Hepatocyte (in vitro differentiated cells): Measurements from ENCODE around the gene SMC5. TPM values are rescaled to one million over a fixed set of nuclear protein-coding genes. Genes with fewer than 3 reads are reported as not detected.
A peak's percentile ranks its signal among the peaks of the same experiment; 100 is the strongest.
"Not testable (repeated sequence)": the region's sequence is repeated elsewhere in the genome, so short reads cannot be mapped to it uniquely, and the experiment has no call there.

Experiments
- DNase-seq: peaks from one replicate; pipeline ENCODE4 v3.0.0-alpha.2; 2016; ENCODE audit warnings: low spot score
- H2AFZ ChIP-seq: fragments of 200-600 bp; sonication (generic); 2 replicates; pipeline ENCODE4 v1.6.0; 2016; ENCODE audit warnings: antibody characterized with exemption, mild to moderate bottlenecking
- H3K27ac ChIP-seq: fragments of 200-600 bp; sonication (generic); 2 replicates; pipeline ENCODE4 v1.5.1; 2016; ENCODE audit warnings: mild to moderate bottlenecking
- H3K27me3 ChIP-seq: fragments of 200-600 bp; sonication (generic); 2 replicates; pipeline ENCODE4 v1.6.1; 2016
- H3K36me3 ChIP-seq: fragments of 200-600 bp; sonication (generic); replicated peaks from 2 replicates; pipeline ENCODE4 v1.5.1; 2016; ENCODE audit warnings: low read depth; ENCODE audit not compliant: insufficient read depth
- H3K4me1 ChIP-seq: fragments of 200-600 bp; sonication (generic); 2 replicates; pipeline ENCODE4 v1.5.1; 2016; ENCODE audit warnings: mild to moderate bottlenecking, moderate library complexity; ENCODE audit not compliant: insufficient read depth
- H3K4me2 ChIP-seq: fragments of 200-600 bp; sonication (generic); 2 replicates; pipeline ENCODE4 v1.6.0; 2016
- H3K4me3 ChIP-seq: fragments of 200-600 bp; sonication (generic); 2 replicates; pipeline ENCODE4 v1.5.1; 2016; ENCODE audit warnings: mild to moderate bottlenecking
- H3K79me2 ChIP-seq: fragments of 200-600 bp; sonication (generic); 2 replicates; pipeline ENCODE4 v1.6.0; 2017; ENCODE audit warnings: mild to moderate bottlenecking
- H3K9me2 ChIP-seq: fragments of 200-600 bp; sonication (generic); replicated peaks from 2 replicates; pipeline ENCODE4 v1.6.0; 2017; ENCODE audit warnings: mild to moderate bottlenecking; ENCODE audit not compliant: insufficient read depth
- H3K9me3 ChIP-seq: fragments of 200-600 bp; sonication (generic); 2 replicates; pipeline ENCODE4 v1.5.1; 2016; ENCODE audit warnings: low read depth, mild to moderate bottlenecking
- H4K20me1 ChIP-seq: fragments of 200-600 bp; sonication (generic); 2 replicates; pipeline ENCODE4 v1.6.0; 2016; ENCODE audit warnings: mild to moderate bottlenecking; ENCODE audit not compliant: insufficient read depth, poor library complexity, severe bottlenecking
- EZH2 ChIP-seq: fragments of 200-600 bp; sonication (generic); IDR thresholded peaks from 2 replicates; pipeline ENCODE4 v1.6.1; 2016; ENCODE audit warnings: antibody characterized with exemption, mild to moderate bottlenecking, borderline replicate concordance
- EZH2phosphoT487 ChIP-seq: fragments of 200-600 bp; sonication (generic); IDR thresholded peaks from one replicate; pipeline ENCODE4 v1.6.1; 2018; ENCODE audit warnings: antibody characterized with exemption, mild to moderate bottlenecking, low read depth, moderate library complexity; ENCODE audit not compliant: unreplicated experiment, severe bottlenecking
- WGBS: methylation state at CpG from one replicate; pipeline ENCODE4 v1.1.6; 2016; ENCODE audit warnings: low lambda C conversion rate; ENCODE audit errors: missing lambda C conversion rate; 5-methylcytosine and 5-hydroxymethylcytosine counted together
- polyA plus RNA-seq: library from polyadenylated mRNA; unstranded; fragments of >200 nt; fragmentation: Nextera tagmentation; extraction: Ambion mirVana; gene quantifications from 2 replicates; pipeline ENCODE4 v1.2.1, GENCODE V29; 2016
- total RNA-seq: library from RNA; depleted of rRNA; stranded (reverse); fragments of >200 nt; gene quantifications from 2 replicates; pipeline ENCODE4 v1.2.3, GENCODE V29; 2014
- TF ChIP-seq, protein P1 (sequence below): fragments of 200-600 bp; sonication (generic); IDR thresholded peaks from 2 replicates; pipeline ENCODE4 v1.5.1; 2016; ENCODE audit warnings: antibody characterized with exemption, mild to moderate bottlenecking; ENCODE audit not compliant: poor library complexity

SMC5 gene
- total and polyA plus RNA-seq, 2 experiments from 2014 or later = 14.9 to 30.7 TPM

DNA sequence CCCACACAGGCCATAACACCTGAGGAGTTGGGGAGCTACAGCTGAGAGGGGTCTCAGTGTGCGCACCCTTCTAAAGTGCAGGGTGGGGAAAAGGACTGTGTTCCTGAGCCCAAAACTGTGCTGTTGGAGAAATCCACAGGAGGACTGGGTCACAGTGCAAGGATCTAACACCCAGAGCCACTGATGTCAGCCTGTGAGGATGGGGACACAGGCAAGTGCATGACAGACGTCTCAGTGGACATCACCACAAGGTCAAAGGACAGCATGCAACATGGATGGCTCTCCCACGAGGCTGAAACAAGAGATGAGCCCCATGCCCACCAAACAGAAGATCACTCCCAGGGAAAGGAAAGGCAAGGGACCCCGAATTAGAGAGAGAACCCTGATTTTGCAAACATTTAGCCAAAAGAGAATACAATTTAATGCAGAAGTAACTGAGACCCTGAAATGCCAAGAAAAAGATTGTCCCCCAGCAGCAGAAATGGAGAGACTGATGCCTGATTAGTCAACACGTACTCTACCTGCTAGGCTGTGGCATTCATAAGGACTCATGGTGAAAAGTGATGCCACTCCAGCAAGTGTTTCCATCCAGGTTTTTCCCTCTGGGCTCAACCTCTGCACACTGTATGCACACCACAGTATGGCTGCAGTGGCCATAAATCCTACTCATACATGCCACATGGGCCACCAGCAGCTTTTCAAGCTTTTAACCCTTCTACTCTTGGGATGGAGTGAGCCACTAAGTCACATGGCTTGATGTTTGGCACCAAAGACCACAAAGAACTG lies 141.5 kb downstream of the SMC5 start:
- Histone ChIP-seq H3K4me1 (peaks cover 8% of the 10 kb centered on the region), H3K4me2 (no peak overlapping the region), H3K9me3 (no peaks in the 10 kb centered on the region), H3K36me3 (no peaks in the 10 kb centered on the region), H3K27ac (no peak overlapping the region), H4K20me1 (peaks cover 69% of the 10 kb centered on the region), H2AFZ (no peak overlapping the region), H3K27me3 (no peaks in the 10 kb centered on the region), H3K79me2 (peaks cover 94% of the 10 kb centered on the region), H3K4me3 (no peak overlapping the region), H3K9me2 (no peaks in the 10 kb centered on the region)
- no peak for DNase-seq
- TF ChIP-seq EZH2 (no peak), EZH2phosphoT487 (no peak)
- TF ChIP-seq, protein P1, sequence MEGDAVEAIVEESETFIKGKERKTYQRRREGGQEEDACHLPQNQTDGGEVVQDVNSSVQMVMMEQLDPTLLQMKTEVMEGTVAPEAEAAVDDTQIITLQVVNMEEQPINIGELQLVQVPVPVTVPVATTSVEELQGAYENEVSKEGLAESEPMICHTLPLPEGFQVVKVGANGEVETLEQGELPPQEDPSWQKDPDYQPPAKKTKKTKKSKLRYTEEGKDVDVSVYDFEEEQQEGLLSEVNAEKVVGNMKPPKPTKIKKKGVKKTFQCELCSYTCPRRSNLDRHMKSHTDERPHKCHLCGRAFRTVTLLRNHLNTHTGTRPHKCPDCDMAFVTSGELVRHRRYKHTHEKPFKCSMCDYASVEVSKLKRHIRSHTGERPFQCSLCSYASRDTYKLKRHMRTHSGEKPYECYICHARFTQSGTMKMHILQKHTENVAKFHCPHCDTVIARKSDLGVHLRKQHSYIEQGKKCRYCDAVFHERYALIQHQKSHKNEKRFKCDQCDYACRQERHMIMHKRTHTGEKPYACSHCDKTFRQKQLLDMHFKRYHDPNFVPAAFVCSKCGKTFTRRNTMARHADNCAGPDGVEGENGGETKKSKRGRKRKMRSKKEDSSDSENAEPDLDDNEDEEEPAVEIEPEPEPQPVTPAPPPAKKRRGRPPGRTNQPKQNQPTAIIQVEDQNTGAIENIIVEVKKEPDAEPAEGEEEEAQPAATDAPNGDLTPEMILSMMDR = no peak
- 88% methylated on average over 5 of the region's 5 CpGs for WGBS

DNA sequence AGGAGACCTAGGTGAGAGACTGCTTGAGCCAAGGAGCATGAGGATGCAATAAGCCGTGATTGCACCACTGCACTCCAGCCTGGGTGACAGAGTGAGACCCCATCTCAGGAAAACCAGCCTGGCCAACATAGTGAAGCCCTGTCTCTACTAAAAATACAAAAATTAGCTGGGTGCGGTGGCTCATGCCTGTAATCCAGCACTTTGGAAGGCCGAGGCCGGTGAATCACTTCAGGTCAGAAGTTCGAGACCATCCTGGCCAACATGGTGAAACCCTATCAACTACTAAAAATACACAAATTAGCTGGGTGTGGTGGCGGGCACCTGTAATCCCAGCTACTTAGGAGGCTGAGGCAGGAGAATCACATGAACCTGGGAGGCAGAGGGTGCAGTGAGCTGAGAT lies 142.5 kb downstream of the SMC5 start:
- not testable (repeated sequence) for H3K9me2 ChIP-seq, H3K36me3 ChIP-seq, H3K9me3 ChIP-seq, H3K4me1 ChIP-seq, H3K27me3 ChIP-seq, H3K4me2 ChIP-seq, H3K27ac ChIP-seq, DNase-seq, H3K4me3 ChIP-seq, H2AFZ ChIP-seq
- Histone ChIP-seq H3K79me2 (peaks cover 95% of the 10 kb centered on the region), H4K20me1 (peaks cover 67% of the 10 kb centered on the region)
- 97% methylated on average over 6 of the region's 6 CpGs for WGBS

DNA sequence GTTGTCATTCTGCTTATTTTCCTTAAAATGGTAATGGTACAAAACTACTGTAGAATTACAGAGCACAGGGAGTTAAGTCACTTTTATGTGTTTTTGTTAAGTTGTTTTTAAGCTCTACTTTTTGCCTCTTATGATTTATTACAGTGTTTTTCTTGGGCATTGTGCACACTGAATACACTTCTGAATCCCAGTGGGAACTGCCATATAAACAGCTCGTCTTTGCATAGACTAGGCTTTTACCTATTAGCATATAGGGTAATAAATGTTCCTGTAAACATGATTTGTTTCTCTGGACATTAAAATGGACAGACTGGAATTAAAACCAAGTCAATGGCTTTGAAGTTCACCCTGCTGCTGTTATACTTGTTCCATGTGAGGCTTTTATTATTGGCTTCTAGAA lies 143.4 kb downstream of the SMC5 start:
- DNase-seq = no peak
- peaks cover 64% of the 10 kb centered on the region for H4K20me1 ChIP-seq
- H3K9me2 ChIP-seq = no peaks in the 10 kb centered on the region
- 73% methylated on average over 1 of the region's 1 CpG for WGBS
- TF ChIP-seq EZH2phosphoT487 (no peak), EZH2 (no peak)
- TF ChIP-seq, protein P1 = no peak
- H3K79me2 ChIP-seq = peaks cover 95% of the 10 kb centered on the region
- H3K9me3 ChIP-seq = no peaks in the 10 kb centered on the region
- no peak overlapping the region for H2AFZ ChIP-seq
- H3K4me3 ChIP-seq = no peak overlapping the region
- peaks cover 11% of the 10 kb centered on the region for H3K4me1 ChIP-seq
- H3K27ac ChIP-seq = no peak overlapping the region
- no peaks in the 10 kb centered on the region for H3K36me3 ChIP-seq
- H3K27me3 ChIP-seq = no peaks in the 10 kb centered on the region
- no peak overlapping the region for H3K4me2 ChIP-seq

DNA sequence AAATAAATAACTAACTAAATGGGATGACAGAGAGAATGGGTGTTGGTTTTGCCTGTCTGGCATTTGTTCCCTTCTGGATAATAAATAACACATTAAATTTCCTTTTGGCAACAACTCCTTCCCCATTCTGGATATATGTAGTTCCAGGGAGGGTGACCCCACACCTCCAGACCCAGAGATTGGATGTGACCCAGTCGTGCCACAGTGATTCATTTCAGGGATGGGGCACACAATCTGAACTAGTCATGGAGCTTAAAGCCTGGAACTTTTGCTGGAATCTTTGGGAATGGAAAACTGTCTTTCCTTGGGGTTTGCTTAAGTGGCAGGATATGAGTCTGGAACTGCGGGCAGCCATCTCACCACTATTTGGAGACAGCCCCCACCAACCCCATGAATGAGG lies 144.4 kb downstream of the SMC5 start:
- peaks cover 63% of the 10 kb centered on the region for H4K20me1 ChIP-seq
- H3K79me2 ChIP-seq = peaks cover 99% of the 10 kb centered on the region
- H2AFZ ChIP-seq = no peak overlapping the region
- H3K27ac ChIP-seq = peak overlapping the region; percentile 30
- 95% methylated on average over 2 of the region's 2 CpGs for WGBS
- no peaks in the 10 kb centered on the region for H3K9me2 ChIP-seq
- TF ChIP-seq EZH2phosphoT487 (no peak), EZH2 (no peak)
- TF ChIP-seq, protein P1 = no peak
- no peaks in the 10 kb centered on the region for H3K27me3 ChIP-seq
- no peak overlapping the region for H3K4me3 ChIP-seq
- H3K36me3 ChIP-seq = no peaks in the 10 kb centered on the region
- H3K4me1 ChIP-seq = peaks cover 15% of the 10 kb centered on the region
- DNase-seq = no peak
- H3K9me3 ChIP-seq = no peaks in the 10 kb centered on the region
- H3K4me2 ChIP-seq = no peak overlapping the region
